IPS-NIHi7 (cell line): ENCODE results near the gene ONECUT3.
A peak's percentile ranks its signal among the peaks of the same experiment; 100 is the strongest.

Source experiments
- DNase-seq: peaks from one replicate; pipeline ENCODE4 v3.0.0; 2012; ENCODE audit warnings: mixed read lengths; ENCODE audit errors: extremely low spot score

ONECUT3 gene

DNA sequence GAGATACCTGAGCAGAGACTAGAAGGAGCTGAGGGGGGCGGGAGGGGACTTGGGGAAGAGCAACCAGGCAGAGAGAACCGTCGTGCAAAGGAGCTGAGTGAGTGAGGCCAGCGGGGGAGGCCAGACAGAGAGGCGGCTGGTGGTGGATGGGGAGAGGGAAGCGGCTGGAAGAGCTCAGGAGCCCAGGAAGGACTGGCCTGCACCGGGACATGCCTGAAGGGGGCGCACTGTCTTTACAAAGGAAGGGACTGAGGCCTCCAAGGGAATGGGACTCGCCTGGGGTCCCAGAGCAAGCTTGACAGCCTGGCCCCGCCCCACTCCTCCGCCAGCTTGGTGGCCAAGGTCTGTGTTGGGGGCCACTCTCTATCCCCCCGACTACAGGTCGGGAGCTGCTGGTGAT is 14.9 kb downstream of the ONECUT3 start:
- peak; percentile 87 for DNase-seq

DNA sequence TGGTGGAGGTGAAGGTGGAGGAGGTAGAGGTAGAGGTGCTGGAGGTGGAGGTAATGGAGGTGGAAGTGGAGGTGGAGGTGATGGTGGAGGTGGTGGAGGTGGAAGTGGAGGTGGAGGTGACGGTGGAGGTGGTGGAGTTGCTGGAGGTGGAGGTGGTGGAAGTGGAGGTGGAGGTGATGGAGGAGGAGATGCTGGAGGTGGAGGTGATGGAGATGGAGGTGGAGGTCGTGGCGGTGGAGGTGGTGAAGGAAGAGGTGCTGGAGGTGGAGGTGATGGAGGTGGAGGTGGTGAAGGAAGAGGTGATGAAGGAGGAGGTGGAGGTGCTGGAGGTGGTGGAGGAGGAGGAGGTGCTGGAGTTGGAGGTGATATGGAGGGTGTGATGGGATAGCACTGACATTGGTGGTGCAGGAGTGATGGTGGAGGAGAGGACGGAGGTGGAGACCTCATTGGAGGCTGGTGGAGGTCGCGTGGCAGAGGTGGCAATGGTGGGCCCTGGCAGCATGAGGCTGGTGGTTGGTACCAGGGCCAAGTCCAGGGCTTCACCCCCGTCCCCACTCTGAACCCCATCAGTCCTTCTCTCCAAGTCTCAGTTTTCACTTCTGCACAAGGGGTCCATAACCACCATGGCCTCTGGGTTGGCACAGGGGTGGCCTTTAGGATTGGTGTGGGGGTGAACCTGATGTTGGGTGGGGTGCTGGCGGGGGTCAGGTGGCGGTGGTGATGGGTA is 15.8 kb downstream of the ONECUT3 start:
- no peak for DNase-seq

DNA sequence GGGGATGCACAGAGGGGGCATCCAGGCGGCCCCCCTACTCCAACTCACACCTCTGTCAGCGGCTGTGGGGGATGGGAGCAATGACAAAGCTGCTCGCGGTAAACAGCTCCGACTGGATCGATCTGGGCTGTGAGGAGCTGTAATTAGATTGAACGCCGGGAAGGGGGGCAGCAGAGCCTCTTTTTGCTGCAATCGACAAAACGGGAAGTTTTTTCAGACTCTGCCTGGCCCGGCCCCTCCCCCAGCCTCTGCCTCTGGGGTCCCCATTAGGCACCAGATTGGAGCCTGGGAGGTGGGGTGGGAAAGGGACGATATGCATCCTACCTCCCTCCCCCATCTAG is 16.3 kb downstream of the ONECUT3 start:
- DNase-seq = no peak

DNA sequence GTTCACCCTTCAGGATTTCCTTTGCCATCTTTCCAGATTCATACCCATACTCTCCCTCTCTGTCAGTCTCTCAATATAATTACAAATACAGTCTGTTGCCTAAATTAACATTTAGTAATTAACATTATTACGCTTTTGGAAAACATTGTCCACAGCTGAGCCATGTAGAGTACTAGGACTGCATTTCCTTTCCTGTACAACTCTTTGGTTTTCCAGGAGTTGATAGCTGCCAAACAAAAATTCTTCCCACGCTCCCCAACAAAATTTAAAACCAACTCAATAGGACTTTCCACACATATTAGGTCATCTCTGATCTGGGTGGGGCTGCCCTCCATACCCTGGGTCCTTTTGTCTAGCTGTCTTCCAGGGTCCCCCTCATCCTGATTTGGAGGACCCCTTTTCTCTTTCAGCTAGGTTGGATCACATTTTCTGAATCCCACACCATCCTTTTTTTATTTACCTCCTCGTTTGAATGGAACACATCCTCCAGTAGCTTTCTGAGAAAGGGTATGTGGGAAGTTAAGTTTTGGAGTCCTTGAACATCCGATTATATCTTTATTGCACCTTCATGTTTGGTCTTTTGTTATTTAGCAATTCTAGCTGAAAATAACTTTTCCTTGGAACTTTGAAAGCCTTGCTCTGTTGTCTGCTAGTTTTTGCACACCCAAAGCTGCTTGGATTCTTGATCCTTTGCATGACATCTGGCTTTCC is 17.7 kb downstream of the ONECUT3 start:
- DNase-seq = no peak

DNA sequence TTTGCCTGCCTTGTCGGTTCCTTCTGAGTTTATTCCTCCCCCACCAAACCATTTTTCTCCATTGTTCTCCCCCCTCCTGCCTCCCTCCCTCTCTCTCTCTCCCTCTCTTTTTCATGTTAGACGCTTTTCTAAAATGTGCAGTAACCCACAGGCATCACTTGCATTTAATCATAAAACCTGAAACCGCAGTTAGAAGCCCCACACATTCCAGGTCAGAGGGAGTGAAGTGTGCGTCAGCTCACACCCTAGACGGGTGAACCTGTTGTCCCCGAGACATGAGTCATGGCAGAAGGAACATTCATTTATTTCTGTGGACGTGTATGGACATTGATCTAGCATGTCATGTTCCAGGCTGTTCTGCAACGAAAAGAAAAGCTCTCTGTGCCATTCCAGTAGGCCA is 19.9 kb downstream of the ONECUT3 start:
- no peak for DNase-seq

DNA sequence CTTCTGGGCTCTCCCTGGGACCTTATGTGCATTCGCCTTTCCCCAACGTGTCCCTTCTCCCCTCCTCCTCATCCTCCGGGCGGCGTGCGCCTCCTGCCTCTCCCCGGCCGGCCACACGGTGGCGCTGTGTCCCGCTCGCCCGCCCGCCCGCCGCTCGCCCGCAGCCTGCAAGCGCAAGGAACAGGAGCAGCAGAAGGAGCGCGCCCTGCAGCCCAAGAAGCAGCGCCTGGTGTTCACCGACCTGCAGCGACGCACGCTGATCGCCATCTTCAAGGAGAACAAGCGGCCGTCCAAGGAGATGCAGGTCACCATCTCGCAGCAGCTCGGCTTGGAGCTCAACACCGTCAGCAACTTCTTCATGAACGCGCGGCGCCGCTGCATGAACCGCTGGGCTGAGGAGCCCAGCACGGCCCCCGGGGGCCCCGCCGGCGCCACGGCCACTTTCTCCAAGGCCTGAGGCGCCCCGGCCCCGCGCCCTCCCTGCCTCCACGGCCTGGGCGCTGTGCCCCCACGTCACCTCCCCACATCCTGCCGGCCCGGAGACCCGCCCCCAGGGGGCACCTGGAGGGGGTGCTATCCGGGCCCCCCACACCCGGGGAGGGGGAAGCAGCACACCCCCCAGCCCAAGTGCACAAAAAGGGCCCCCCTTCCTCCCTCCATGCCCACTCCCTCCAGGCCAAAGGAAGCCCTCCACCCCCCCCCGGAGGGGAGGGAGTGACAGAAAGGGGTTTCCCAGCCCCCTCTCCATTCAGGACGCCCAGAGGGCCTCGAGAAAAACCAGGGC is 21.9 kb downstream of the ONECUT3 start:
- DNase-seq = peak; percentile 80

DNA sequence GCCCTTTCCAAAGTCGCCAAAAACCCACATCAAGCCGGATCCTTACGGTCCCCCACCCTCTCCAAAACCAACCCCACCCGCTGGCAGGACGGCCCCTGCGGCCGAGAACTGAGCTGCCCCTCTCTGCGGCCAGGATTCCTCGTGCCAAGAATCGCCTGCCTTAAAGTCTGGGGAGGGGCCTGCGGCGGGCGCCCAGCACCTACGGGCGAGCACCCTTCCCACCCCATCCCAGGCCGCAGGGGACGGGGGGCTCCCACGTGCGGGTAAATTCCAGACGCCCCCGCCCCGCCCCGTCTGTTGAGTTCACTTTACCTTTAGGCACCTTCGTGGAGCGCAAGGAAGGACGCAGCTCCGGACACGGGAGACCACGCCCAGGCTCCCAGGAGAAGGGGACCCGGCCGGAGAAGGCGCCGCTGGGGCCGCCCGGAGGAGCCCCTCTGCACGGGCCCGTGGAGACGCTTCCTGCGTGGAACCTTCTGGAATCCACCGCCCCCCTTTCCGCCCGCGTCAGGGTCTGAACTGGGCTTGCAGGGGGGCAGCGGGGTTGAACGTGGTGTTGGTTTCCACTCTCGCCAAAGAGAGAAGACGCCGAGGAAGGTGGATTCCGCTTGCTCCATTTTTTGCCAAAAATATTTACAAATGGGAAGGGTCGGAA is 22.8 kb downstream of the ONECUT3 start:
- no peak for DNase-seq

DNA sequence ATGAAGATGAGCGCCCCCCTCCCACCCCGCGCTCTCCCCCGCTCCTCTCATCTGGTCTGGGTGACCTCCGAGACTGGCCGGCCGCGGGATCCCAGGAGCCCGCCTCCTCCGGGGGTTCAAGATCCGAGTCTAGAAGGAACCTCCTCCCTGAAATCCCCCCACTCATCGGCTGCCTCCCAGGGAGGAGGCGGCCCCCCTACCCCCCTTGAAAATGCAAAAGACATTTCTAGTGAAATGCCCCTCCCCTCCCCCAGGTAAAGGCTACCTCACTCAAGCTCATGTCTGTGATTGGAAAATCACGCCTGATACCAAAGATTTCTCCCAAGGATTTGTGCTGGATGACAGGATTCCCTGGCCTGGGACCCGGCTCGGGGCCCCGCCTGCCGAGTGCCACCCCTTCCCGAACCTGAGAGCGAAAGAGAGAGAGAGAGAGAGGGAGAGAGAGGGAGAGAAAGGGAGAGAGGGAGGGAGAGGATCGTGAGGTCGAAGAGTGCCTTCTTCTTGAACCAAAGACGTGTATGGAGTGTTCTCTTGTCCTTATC is 23.4 kb downstream of the ONECUT3 start:
- DNase-seq = no peak

DNA sequence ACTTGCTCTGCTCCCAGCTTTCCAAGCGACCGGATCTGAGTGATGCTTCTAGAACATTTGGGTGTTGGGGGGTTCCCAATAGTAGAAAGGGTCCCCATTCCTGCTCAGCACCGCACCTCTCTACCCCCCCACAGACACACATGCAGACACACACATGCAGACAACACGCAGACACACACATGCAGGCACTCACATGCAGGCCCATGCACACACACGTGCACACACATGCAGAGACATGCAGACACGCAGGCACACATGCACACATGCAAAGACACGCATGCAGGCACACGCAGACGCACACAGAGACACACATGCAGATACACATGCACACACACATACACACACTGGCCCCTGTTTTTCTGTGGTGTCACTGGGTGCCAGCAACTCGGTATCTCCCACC is 23.8 kb downstream of the ONECUT3 start:
- no peak for DNase-seq

DNA sequence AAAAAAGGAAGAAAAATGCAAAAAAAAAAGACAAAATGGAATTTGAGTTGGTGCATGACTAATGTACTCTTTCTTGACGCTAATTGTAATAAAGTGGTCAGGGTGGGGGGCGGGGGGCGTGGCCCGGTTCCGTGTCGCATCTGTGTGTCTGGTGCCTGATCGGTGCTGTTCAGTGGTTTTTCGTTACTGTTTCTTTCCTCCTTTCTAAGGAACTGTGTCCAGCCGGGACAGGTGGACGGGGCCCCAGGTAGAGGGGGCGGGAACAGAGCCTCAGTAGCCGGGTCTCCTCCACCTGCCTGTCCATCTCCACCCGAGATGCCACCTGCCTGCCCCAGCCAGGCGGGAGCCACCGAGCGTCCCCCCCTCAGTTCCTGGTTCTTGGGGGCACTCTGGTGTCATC is 26.3 kb downstream of the ONECUT3 start:
- DNase-seq = no peak

DNA sequence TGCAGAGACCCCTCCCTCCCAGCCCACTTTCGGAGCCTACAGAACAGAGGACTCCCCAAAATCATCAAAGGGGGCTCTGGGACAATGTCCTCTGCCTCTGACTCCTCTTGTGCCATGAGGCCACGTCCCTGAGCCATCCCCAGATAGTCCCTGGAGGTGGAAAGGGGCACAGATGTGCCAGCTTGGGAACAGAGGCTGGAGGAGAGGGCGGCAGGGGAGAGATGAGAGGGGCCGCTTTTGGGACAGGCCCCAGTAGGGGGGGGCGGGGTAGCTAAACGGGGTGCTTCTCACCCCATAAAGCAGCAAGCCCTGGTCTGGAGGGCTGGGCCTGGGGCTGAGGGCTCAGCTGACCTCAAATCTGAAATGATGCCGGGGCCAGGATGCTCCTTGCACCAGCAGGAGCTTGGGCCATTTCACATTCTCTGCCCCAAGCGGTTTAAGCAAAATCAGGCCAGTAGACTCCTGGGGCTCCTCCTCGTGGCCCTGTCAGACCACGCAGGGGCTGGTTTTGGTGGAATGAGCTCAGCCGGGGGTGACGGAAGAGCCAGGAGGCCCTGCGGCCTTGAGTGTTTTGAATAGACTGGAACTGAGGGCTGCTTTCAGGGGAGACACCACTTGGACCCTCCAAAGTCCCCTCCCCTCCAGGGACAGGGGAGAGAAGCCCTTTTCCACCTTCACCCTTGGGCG is 27.1 kb downstream of the ONECUT3 start:
- DNase-seq = no peak

DNA sequence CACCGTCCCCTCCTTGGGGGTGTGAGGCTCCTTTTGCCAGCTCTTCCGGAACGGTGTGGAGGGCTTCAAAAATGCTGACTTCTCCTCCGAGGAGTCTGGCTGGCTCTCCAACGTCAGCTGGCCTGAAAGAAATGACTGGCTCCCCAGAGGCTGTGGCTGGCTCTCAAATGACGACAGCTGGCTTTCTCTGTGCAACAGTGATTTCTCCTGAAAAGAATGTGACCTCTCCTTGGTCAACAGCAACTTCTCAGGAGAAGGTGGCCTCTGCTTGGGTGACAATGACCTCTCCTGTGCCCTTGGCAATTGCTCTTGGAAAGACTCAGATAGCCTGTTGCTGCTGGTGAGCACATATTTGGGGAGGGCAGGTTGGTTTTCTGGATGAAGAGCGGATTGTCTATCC is 29.2 kb downstream of the ONECUT3 start:
- no peak for DNase-seq

DNA sequence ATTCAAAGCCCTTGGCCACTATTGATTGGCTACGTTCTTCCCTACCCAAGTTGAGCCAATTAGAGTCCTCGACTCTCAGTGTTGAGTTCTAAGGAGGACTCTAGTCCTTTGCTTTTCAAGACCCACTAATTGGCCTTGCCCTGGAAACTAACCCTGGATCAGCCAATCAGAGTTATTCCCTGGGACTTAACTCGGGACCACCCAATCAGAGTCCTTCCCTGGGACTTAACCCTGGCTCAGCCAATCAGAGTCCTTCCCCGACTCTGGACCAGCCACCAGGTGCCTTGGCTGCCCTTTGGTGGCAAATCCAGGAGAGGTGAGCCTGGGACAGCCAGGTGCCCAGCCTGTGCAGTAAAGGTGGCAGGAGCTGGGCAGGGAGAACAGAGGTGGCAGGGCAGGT is 30.0 kb downstream of the ONECUT3 start:
- no peak for DNase-seq

DNA sequence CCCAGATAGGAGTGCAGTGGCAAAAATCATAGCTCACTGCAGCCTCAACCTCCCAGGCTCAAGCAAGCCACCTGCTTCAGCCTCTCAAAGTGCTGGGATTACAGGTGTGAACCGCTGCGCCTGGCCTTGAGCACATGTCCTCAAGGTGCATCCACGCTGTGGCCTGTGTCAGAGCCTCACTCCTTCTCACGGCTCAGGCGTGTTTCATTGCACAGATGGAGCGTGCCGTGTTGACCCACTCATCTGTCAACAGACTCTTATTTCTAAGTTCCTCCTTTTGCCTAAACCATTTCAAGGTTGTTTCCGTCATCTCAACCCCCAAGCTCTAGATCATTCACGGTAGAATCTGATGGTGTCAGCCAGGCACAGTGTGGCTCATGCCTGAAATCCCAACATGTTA is 30.6 kb downstream of the ONECUT3 start:
- no peak for DNase-seq

DNA sequence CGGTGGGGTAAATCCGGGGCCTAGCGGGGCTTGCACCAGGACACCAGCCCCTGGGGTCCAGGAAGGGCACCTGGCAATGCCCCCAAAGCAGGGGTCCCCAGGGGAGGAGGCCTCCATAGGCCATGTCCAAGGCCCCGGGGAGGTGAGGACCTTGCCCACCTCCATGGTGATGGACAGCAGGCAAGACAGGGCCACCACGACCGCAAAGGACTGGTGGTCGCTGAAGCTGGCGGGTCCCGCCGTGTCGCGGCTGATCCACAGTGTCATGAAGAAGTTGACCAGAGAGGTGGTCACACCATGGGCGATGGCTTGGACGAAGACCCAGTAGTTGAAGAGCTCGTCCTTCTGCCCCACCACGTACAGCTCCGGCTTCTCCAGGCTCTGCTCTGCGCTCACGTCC is 32.0 kb downstream of the ONECUT3 start:
- no peak for DNase-seq

DNA sequence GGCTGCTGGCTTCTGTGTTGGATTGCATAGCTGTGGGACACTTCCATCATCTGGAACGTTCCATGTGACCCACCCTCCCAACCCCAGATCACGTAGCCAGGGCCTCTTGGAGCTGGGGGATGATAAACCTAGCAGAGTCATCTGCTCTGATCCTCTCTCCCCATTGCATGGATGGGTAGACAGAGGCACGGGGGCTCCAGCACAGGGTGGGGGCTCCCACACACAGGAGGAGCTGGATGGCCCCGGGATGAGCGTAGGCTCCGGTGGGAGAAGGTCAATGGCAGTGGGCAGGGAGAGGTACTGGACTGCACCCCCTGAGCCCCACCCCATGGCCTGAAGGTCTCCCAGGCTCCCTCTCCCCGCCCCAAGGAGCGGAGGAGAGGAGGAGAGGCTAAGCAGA is 33.4 kb downstream of the ONECUT3 start:
- DNase-seq = no peak

DNA sequence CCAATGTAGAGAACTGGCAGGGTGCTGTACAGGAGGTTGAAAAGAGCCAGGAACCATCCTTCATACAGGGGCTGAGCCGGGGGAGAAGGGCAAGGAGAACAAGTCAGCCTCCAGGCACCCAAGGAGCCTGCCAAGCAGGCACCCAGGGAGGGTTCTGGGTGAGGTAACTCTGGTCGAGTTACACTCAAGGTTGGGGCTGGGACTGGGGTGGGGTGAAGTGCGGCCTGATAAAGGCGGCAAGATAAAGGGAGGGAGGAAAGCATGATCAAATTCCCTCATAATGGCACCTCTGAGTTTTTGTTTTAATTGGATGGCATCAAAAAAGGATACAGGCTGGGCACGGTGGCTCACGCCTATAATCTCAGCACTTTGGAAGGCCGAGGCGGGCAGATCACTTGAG is 33.8 kb downstream of the ONECUT3 start:
- DNase-seq = no peak

DNA sequence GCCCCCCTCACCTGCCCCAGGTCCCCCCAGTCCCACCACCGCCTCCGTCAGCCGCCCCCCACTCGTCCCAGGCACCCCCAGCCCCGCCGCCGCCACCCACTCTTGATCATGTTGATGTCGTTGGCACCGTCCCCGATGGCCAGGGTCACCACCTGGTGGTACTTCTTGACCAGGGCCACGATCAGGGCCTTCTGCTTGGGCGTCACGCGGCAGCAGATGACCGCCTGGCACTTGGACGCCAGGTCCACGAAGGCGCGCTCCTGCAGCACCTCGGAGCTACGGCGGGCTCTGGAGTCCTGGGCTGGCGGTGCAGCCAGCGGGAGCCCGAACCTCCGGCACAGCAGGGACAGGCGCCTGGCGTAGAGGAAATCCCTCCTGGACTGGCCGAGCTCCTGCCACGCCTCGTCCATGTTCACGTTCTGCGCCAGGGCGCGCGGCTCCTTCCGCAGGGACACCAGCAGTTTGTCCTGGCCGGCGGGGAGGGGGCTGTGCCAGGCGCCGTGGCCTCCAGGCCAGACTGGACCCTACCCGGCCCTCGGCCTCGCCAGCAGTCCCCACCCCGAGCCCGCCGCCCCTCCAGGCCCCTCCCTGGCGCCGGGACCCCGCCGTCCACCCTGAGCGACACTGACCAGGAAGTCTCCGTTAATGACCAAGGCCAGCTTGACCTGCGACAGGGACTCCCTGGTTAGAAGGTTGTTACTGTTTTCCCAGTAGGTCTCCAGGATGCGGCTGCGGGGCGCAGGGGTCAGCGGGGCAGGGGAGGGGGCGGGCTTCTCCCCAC is 36.1 kb downstream of the ONECUT3 start:
- no peak for DNase-seq

DNA sequence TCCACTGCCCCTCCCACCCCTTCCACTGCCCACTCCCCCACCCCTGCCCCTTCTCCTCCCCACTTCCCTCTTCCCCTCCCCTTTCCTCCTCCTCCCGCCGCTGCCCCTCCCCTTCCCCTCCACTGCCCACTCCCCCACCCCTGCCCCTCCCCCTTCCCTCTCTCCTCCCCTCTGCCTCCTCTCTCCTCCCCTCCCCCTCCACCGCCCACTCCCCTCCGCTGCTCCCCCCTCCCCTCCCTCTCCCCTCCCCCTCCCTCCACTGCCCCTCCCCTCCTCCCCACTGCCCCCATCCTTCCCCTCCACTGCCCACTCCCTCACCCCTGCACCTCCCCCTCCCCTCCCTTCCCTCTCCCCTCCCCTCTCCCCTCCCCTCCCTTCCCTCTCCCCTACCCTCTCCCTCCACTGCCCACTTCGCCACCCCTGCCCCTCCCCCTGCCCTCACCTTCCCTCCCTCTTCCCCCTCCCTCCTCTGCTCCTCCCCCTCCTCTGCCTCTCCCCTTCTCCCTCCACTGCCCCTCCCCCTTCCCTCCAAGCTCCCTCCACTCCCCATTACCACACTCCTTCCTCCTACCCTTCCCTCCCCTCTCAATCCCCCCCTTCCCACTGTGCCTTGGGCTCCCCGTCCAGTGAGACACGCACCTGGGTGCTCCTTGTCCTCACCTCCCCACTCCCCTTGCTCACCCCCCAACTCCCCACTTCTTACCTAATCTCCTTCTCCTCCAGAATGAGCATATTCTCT is 36.9 kb downstream of the ONECUT3 start:
- no peak for DNase-seq

DNA sequence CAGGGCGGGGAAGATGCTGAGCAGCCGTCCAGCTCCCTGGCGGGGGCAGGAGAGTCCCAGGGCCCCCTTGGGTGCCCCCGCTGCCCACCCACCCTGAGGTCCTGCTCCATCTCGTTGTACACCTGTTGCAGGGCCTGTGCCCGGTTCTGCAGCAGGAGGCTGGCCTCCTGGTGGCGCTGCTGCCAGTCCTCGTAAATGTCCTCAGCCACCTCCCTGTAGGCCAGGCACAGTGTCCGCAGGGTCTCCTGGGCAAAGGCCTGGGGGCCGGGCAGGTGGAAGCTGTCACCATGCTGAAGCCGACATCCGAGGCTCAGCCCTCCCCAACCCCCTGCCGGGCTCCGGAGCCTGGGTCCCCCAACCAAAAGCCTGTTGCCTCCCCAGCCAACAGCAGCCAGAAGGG is 38.6 kb downstream of the ONECUT3 start:
- DNase-seq = no peak
